Right lobe of liver (tissue), 4 donors: ENCODE results near the gene RFX3.

Experiments used
- POLR2A ChIP-seq: fragments of 450-650 bp; IDR thresholded peaks from one replicate; pipeline ENCODE4 v1.6.1; 2017; ENCODE audit warnings: antibody characterized with exemption, mild to moderate bottlenecking
- TF ChIP-seq, protein P1 (sequence below), 4 donors: fragments of 200-600 bp in 3 of 4; fragments of 450-650 bp in 1 of 4; IDR thresholded peaks; one replicate each; pipeline versions ENCODE4 v1.5.1 to v1.8.0; 2016 to 2022; ENCODE audit warnings: antibody characterized with exemption in 4 of 4, mild to moderate bottlenecking in 2 of 4
- donor health status: DM: no; HTN: no; CAD: no.
- donor health status: DM: no; HTN: no; CAD: no.
- donor health status: DM: no; HTN: yes; CAD: no.

DNA sequence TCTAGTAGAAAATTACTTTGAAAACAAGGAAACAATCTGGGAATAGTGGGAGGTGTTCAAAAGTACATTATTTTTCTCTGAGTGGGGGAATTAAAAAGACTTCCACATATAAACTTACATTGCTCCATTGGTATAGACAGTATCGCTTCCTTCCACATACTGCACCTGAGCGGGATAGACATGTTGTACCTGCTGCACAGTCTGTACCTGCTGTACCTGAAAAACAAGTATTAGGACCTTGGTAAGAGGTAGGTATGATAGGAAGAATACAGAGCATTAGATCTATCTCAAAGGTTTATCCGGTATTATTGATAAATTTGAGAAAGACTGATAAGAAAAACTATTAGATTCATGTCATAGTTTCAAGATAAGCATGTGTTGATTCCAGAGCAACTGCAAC lies 179.3 kb downstream of the RFX3 start:
- no peak for TF ChIP-seq POLR2A
- TF ChIP-seq, protein P1, sequence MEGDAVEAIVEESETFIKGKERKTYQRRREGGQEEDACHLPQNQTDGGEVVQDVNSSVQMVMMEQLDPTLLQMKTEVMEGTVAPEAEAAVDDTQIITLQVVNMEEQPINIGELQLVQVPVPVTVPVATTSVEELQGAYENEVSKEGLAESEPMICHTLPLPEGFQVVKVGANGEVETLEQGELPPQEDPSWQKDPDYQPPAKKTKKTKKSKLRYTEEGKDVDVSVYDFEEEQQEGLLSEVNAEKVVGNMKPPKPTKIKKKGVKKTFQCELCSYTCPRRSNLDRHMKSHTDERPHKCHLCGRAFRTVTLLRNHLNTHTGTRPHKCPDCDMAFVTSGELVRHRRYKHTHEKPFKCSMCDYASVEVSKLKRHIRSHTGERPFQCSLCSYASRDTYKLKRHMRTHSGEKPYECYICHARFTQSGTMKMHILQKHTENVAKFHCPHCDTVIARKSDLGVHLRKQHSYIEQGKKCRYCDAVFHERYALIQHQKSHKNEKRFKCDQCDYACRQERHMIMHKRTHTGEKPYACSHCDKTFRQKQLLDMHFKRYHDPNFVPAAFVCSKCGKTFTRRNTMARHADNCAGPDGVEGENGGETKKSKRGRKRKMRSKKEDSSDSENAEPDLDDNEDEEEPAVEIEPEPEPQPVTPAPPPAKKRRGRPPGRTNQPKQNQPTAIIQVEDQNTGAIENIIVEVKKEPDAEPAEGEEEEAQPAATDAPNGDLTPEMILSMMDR (IDR thresholded peaks at IDR 0.05) = no peak
